ENCODE data around the gene ATOH7. TPM values are rescaled to one million over a fixed set of nuclear protein-coding genes. Genes with fewer than 3 reads are reported as not detected.
A peak's percentile ranks its signal among the peaks of the same experiment; 100 is the strongest.

ATOH7 gene
- total RNA-seq, 3 donors from 2014 or later (not counting 1 experiment from before 2014, with no cell fraction given) = not detected

GRCh38 chr10:68276224-68276623 is 44.3 kb upstream of the ATOH7 start:
- H3K36me3 Mint-ChIP-seq = no peaks in the 10 kb centered on the region
- H3K27ac Mint-ChIP-seq = no peak overlapping the region
- Histone ChIP-seq H3K36me3 (ENCODE audit: control insufficient read depth, insufficient read depth, low read length) (no peaks in the 10 kb centered on the region), H3K9me3 (ENCODE audit: control insufficient read depth, insufficient read depth, low read length) (peaks cover 8% of the 10 kb centered on the region), H3K27ac (ENCODE audit: low read length) (no peak overlapping the region), H3K4me3 (ENCODE audit: low read length) (no peak overlapping the region), H3K4me1 (ENCODE audit: control insufficient read depth, insufficient read depth, low read length) (peaks cover 6% of the 10 kb centered on the region), H3K27me3 (ENCODE audit: control insufficient read depth, insufficient read depth, low read length) (no peaks in the 10 kb centered on the region)
- H3K4me3 Mint-ChIP-seq = no peak overlapping the region
- intact Hi-C loops (cut with micrococcal nuclease) = no loop called here
- no peak for DNase-seq
- no peak for TF ChIP-seq CTCF (IDR thresholded peaks at IDR 0.05)
- no peaks in the 10 kb centered on the region for H3K9me3 Mint-ChIP-seq
- H3K4me1 Mint-ChIP-seq = peaks cover 9 to 12% of the 10 kb centered on the region in 2 donors
- peaks cover 0 to 4% of the 10 kb centered on the region in 2 donors for H3K27me3 Mint-ChIP-seq (ENCODE audit: low read depth in 2 of 2)
- ATAC-seq = peak; percentile 49 to 92 (median 64)

- 85% methylated on average over 2 of the region's 2 CpGs for WGBS (ENCODE audit: insufficient coverage)
- no peaks in the 10 kb centered on the region for H3K9me3 Mint-ChIP-seq
- no peaks in the 10 kb centered on the region for H3K27me3 ChIP-seq (ENCODE audit: control insufficient read depth, insufficient read depth, low read length)
- intact Hi-C loops (cut with micrococcal nuclease) = no loop called here
- H3K36me3 ChIP-seq (ENCODE audit: control insufficient read depth, insufficient read depth, low read length) = no peaks in the 10 kb centered on the region
- H3K27ac Mint-ChIP-seq = no peak overlapping the region
- no peak overlapping the region for H3K4me3 ChIP-seq (ENCODE audit: low read length)
- H3K4me1 Mint-ChIP-seq = peaks cover 9 to 12% of the 10 kb centered on the region in 2 donors
- H3K4me3 Mint-ChIP-seq = no peak overlapping the region
- DNase-seq (no peak), ATAC-seq (no peak)
- H3K27me3 Mint-ChIP-seq (ENCODE audit: low read depth in 2 of 2) = peaks cover 0 to 9% of the 10 kb centered on the region in 2 donors
- TF ChIP-seq CTCF (IDR thresholded peaks at IDR 0.05) = no peak
- peaks cover 8% of the 10 kb centered on the region for H3K9me3 ChIP-seq (ENCODE audit: control insufficient read depth, insufficient read depth, low read length)
- H3K4me1 ChIP-seq (ENCODE audit: control insufficient read depth, insufficient read depth, low read length) = peaks cover 6% of the 10 kb centered on the region
- H3K36me3 Mint-ChIP-seq = no peaks in the 10 kb centered on the region
- no peak overlapping the region for H3K27ac ChIP-seq (ENCODE audit: low read length)
Observed at GRCh38 chr10:68275600-68276126, 43.8 kb upstream of the ATOH7 start.

DNA sequence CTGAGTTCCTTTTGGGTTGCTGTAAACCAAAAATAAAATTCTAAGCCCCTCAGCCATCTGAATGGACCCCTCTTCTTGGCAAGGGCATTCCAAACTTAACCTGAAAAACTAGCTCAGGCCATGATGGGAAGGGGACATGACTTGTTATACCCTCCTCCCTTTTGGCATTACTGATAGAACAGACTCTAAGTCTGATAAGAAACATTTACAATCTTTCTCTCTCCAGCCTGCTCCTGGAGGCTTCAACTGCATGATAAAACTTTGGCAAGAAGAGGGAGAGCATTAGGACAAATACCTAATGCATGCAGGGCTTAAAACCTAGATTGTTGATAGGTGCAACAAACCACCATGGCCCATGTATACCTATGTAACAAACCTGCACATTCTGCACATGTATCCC is 40.9 kb upstream of the ATOH7 start:
- no peak overlapping the region for H3K4me3 Mint-ChIP-seq
- H3K27me3 ChIP-seq (ENCODE audit: control insufficient read depth, insufficient read depth, low read length) = no peaks in the 10 kb centered on the region
- no peak overlapping the region for H3K27ac ChIP-seq (ENCODE audit: low read length)
- H3K27me3 Mint-ChIP-seq (ENCODE audit: low read depth in 2 of 2) = peaks cover 2 to 27% of the 10 kb centered on the region in 2 donors
- ATAC-seq = no peak
- no peaks in the 10 kb centered on the region for H3K36me3 Mint-ChIP-seq
- no peak overlapping the region for H3K27ac Mint-ChIP-seq
- H3K4me1 Mint-ChIP-seq = peaks cover 9 to 12% of the 10 kb centered on the region in 2 donors
- DNase-seq = no peak
- no peak for TF ChIP-seq CTCF (IDR thresholded peaks at IDR 0.05)
- H3K36me3 ChIP-seq (ENCODE audit: control insufficient read depth, insufficient read depth, low read length) = no peaks in the 10 kb centered on the region
- H3K4me3 ChIP-seq (ENCODE audit: low read length) = no peak overlapping the region
- H3K4me1 ChIP-seq (ENCODE audit: control insufficient read depth, insufficient read depth, low read length) = peaks cover 6% of the 10 kb centered on the region
- intact Hi-C loops (cut with micrococcal nuclease) = no loop called here
- no peaks in the 10 kb centered on the region for H3K9me3 Mint-ChIP-seq
- peaks cover 4% of the 10 kb centered on the region for H3K9me3 ChIP-seq (ENCODE audit: control insufficient read depth, insufficient read depth, low read length)

- no peaks in the 10 kb centered on the region for H3K27me3 ChIP-seq (ENCODE audit: control insufficient read depth, insufficient read depth, low read length)
- no peak for ATAC-seq
- Mint-ChIP-seq H3K4me3 (no peak overlapping the region), H3K9me3 (no peaks in the 10 kb centered on the region), H3K36me3 (no peaks in the 10 kb centered on the region), H3K27ac (no peak overlapping the region), H3K27me3 (ENCODE audit: low read depth in 2 of 2) (peaks cover 2 to 30% of the 10 kb centered on the region in 2 donors), H3K4me1 (peaks cover 5 to 6% of the 10 kb centered on the region in 2 donors)
- no peaks in the 10 kb centered on the region for H3K36me3 ChIP-seq (ENCODE audit: control insufficient read depth, insufficient read depth, low read length)
- no peak overlapping the region for H3K27ac ChIP-seq (ENCODE audit: low read length)
- no peak for DNase-seq
- H3K4me1 ChIP-seq (ENCODE audit: control insufficient read depth, insufficient read depth, low read length) = peaks cover 3% of the 10 kb centered on the region
- no peak for TF ChIP-seq CTCF (IDR thresholded peaks at IDR 0.05)
- 84% methylated on average over 7 of the region's 7 CpGs for WGBS (ENCODE audit: insufficient coverage)
- H3K9me3 ChIP-seq (ENCODE audit: control insufficient read depth, insufficient read depth, low read length) = no peaks in the 10 kb centered on the region
- intact Hi-C loops (cut with micrococcal nuclease) = no loop called here
- H3K4me3 ChIP-seq (ENCODE audit: low read length) = no peak overlapping the region
Observed at GRCh38 chr10:68271196-68271882, 39.4 kb upstream of the ATOH7 start.

Data from natural killer cell (primary cell).